HEK293T (cell line): ENCODE measurements around the gene NKD2.
"Not testable (repeated sequence)": the region's sequence is repeated elsewhere in the genome, so short reads cannot be mapped to it uniquely, and the experiment has no call there.

Experiments
- CTCF ChIA-PET: fragments of 350-600 bp; formaldehyde crosslinking; extraction: SDS; loops from one replicate; lab custom pipeline; 2021; ENCODE audit warnings: antibody characterized with exemption, inconsistent platforms; lab: Yijun Ruan, JAX
- POLR2A ChIA-PET: fragments of 350-600 bp; formaldehyde crosslinking; extraction: SDS; loops from one replicate; lab custom pipeline; 2020; ENCODE audit warnings: antibody characterized with exemption, inconsistent platforms; lab: Yijun Ruan, JAX
- DNase-seq: peaks from one replicate; pipeline ENCODE4 v3.0.0; 2012; ENCODE audit warnings: mixed read lengths; ENCODE audit errors: extremely low spot score
- ARNT ChIP-seq: fragments of 450-650 bp; IDR thresholded peaks from 2 replicates; pipeline ENCODE4 v1.6.1; 2017; ENCODE audit warnings: mild to moderate bottlenecking
- BHLHE40 ChIP-seq: fragments of 450-650 bp; IDR thresholded peaks from 2 replicates; pipeline ENCODE4 v1.6.1; 2016; ENCODE audit warnings: mild to moderate bottlenecking, moderate library complexity, borderline replicate concordance
- CTBP1 ChIP-seq: fragments of 450-650 bp; IDR thresholded peaks from 2 replicates; pipeline ENCODE4 v1.6.1; 2016; ENCODE audit warnings: borderline replicate concordance
- ELF4 ChIP-seq: fragments of 450-650 bp; IDR thresholded peaks from 2 replicates; pipeline ENCODE4 v1.6.1; 2017; ENCODE audit warnings: antibody characterized with exemption
- FOXA1 ChIP-seq: fragments of 450-650 bp; IDR thresholded peaks from 2 replicates; pipeline ENCODE4 v1.6.1; 2016; ENCODE audit warnings: mild to moderate bottlenecking
- FOXK2 ChIP-seq: fragments of 450-650 bp; IDR thresholded peaks from 2 replicates; pipeline ENCODE4 v1.6.1; 2016; ENCODE audit warnings: mild to moderate bottlenecking
- FOXM1 ChIP-seq: fragments of 450-650 bp; IDR thresholded peaks from 2 replicates; pipeline ENCODE4 v1.6.1; 2017; ENCODE audit warnings: mild to moderate bottlenecking, borderline replicate concordance
- HDGF ChIP-seq: fragments of 450-650 bp; IDR thresholded peaks from 2 replicates; pipeline ENCODE4 v1.6.1; 2017; ENCODE audit warnings: antibody characterized with exemption, borderline replicate concordance
- L3MBTL2 ChIP-seq: fragments of 450-650 bp; conservative IDR thresholded peaks from 2 replicates; pipeline ENCODE4 v1.6.1; 2016; ENCODE audit warnings: mild to moderate bottlenecking
- LEF1 ChIP-seq: fragments of 450-650 bp; IDR thresholded peaks from 2 replicates; pipeline ENCODE4 v1.6.1; 2017; ENCODE audit warnings: mild to moderate bottlenecking, borderline replicate concordance
- NFRKB ChIP-seq: fragments of 450-650 bp; IDR thresholded peaks from 2 replicates; pipeline ENCODE4 v1.6.1; 2016; ENCODE audit warnings: mild to moderate bottlenecking, moderate library complexity
- PKNOX1 ChIP-seq: fragments of 450-650 bp; IDR thresholded peaks from 2 replicates; pipeline ENCODE4 v1.6.1; 2016
- SP1 ChIP-seq: fragments of 450-650 bp; IDR thresholded peaks from 2 replicates; pipeline ENCODE4 v1.6.1; 2017
- SUZ12 ChIP-seq: fragments of 450-650 bp; IDR thresholded peaks from 2 replicates; pipeline ENCODE4 v1.6.1; 2016; ENCODE audit warnings: mild to moderate bottlenecking
- TARDBP ChIP-seq: fragments of 450-650 bp; IDR thresholded peaks from 2 replicates; pipeline ENCODE4 v1.6.1; 2016
- ZNF384 ChIP-seq: fragments of 450-650 bp; IDR thresholded peaks from 2 replicates; pipeline ENCODE4 v1.6.1; 2016

Gene NKD2

GRCh38 chr5:1020452-1020961, 11.9 kb downstream of the NKD2 start:
- ChIA-PET CTCF (interaction anchor here (2.5 kb wide), 1 partner anchor 11 kb away, joined by 14 read pairs; the partner anchor contains the start of gene NKD2), POLR2A (interaction anchor here (0.9 to 1.1 kb wide), 2 partner anchors 9 to 10 kb away, joined by 3 read pairs; no protein-coding TSS in a partner anchor)
- no peak for DNase-seq
- TF ChIP-seq FOXK2 = no peak
- TF ChIP-seq L3MBTL2 = no peak
- TF ChIP-seq ELF4 = no peak
- no peak for TF ChIP-seq BHLHE40
- TF ChIP-seq ZNF384 = no peak
- TF ChIP-seq SP1 = no peak
- no peak for TF ChIP-seq ARNT
- TF ChIP-seq LEF1 = no peak
- TF ChIP-seq FOXM1 = no peak
- no peak for TF ChIP-seq TARDBP
- TF ChIP-seq SUZ12 = no peak
- TF ChIP-seq CTBP1 = no peak
- no peak for TF ChIP-seq FOXA1
- TF ChIP-seq NFRKB = no peak
- no peak for TF ChIP-seq HDGF
- no peak for TF ChIP-seq PKNOX1

GRCh38 chr5:1021136-1021968, 12.8 kb downstream of the NKD2 start:
- DNase-seq = no peak
- 0 out of 2 replicates have a peak, but pooled peaks have one; percentile 19 for TF ChIP-seq LEF1
- no peak for TF ChIP-seq SP1
- POLR2A ChIA-PET = interaction anchor here (1.1 kb wide), 1 partner anchor 11 kb away, joined by 3 read pairs; no protein-coding TSS in a partner anchor
- CTCF ChIA-PET = no interaction called here

- POLR2A ChIA-PET, DNase-seq, CTCF ChIA-PET: not testable (repeated sequence)
Measured at GRCh38 chr5:1021969-1022336, 13.4 kb downstream of the NKD2 start.

GRCh38 chr5:1026700-1027621, 18.4 kb downstream of the NKD2 start:
- TF ChIP-seq NFRKB (no peak), ARNT (no peak), FOXA1 (no peak), ELF4 (no peak), SP1 (no peak), CTBP1 (no peak), HDGF (no peak), BHLHE40 (no peak), TARDBP (no peak), L3MBTL2 (no peak), SUZ12 (no peak), LEF1 (no peak), FOXK2 (no peak), PKNOX1 (no peak), FOXM1 (no peak), ZNF384 (no peak)
- CTCF ChIA-PET = no interaction called here
- no peak for DNase-seq
- POLR2A ChIA-PET = no interaction called here

GRCh38 chr5:1027631-1028441, 19.2 kb downstream of the NKD2 start:
- no peak for DNase-seq
- no peak for TF ChIP-seq NFRKB
- no peak for TF ChIP-seq SP1
- TF ChIP-seq ARNT = no peak
- no peak for TF ChIP-seq L3MBTL2
- no peak for TF ChIP-seq SUZ12
- no peak for TF ChIP-seq ELF4
- no peak for TF ChIP-seq BHLHE40
- TF ChIP-seq HDGF = no peak
- no peak for TF ChIP-seq TARDBP
- TF ChIP-seq FOXK2 = no peak
- no peak for TF ChIP-seq PKNOX1
- TF ChIP-seq ZNF384 = no peak
- no peak for TF ChIP-seq LEF1
- TF ChIP-seq FOXA1 = no peak
- POLR2A ChIA-PET = no interaction called here
- CTCF ChIA-PET = no interaction called here
